Stomach (tissue), 4 donors: ENCODE data around the gene SNX32.

Source experiments
- CTCF ChIP-seq, 7 experiments: fragments of 450-650 bp in 4 of 7; fragments of 200-600 bp in 3 of 7; sonication (generic) in 3 of 7; IDR thresholded peaks; one replicate each; pipeline ENCODE4 v1.5.1; 2016 to 2019; ENCODE audit warnings: antibody characterized with exemption in 7 of 7, control low read depth in 2 of 7, mild to moderate bottlenecking in 1 of 7
- EP300 ChIP-seq: sonication (generic); formaldehyde crosslinking; IDR thresholded peaks from one replicate; pipeline ENCODE4 v1.6.1; 2017; ENCODE audit warnings: antibody characterized with exemption
- POLR2A ChIP-seq, 4 donors: fragments of 450-650 bp; IDR thresholded peaks; one replicate each; pipeline ENCODE4 v1.6.1; 2016; ENCODE audit warnings: antibody characterized with exemption in 4 of 4, control low read depth in 2 of 4, mild to moderate bottlenecking in 1 of 4, moderate library complexity in 1 of 4
- POLR2AphosphoS5 ChIP-seq, 3 donors: sonication (generic); formaldehyde crosslinking; IDR thresholded peaks; one replicate each; pipeline ENCODE4 v1.6.1; 2016; ENCODE audit warnings: antibody characterized with exemption in 3 of 3

- no peak for TF ChIP-seq CTCF (IDR thresholded peaks at IDR 0.05)
- no peak for TF ChIP-seq POLR2AphosphoS5 (IDR thresholded peaks at IDR 0.05)
- no peak for TF ChIP-seq POLR2A (IDR thresholded peaks at IDR 0.05)
- no peak for TF ChIP-seq EP300
Measured at GRCh38 chr11:65872586-65873317, 39.0 kb downstream of the SNX32 start, which contains the start of gene EFEMP2.
